ENCODE results near the gene CFP.
"Not testable (repeated sequence)": the region's sequence is repeated elsewhere in the genome, so short reads cannot be mapped to it uniquely, and the experiment has no call there.

CFP gene

DNA sequence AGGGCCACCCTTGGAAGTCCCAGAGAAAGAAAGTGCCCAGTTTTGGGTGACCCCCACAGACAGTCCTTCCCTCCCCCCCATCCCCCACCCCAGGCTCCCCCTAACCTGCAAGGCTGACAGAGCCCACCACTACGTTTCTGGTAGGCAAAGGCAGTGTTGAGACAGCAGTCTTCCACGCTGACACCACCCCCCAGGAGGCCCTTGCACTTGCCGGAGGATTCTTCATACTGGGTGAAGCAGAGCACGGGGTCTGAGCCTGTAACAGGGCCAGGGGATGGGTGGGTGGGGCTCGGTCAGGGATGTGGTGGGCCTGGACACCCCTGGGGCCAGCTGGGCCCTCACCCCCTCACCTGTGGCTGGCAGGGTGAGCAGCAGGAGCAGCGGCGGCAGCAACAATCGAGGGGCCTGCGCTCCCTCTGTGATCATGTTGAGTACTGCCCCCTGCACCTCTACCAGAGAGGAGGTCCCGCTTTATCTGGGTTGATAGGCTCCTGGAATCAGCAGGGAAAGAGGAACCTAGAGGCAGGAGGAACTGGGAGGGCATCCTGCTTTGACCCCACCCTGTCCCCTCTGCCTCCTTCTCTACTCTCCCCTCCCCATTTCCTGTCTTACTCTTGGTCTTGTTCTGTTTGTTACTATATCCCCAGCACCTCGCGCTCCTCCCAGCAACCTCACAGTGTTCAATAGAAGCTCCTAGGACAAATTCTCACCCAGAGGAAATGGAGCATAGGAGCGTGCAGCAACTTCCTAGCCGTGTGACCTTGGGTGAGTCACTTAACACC lies at the start of gene CFP:
CFP (minus strand) TSS at position 512 of the 782 bp plus-strand sequence; CDS start at position 426, 86 bp downstream.
- DNase-seq: no peak

DNA sequence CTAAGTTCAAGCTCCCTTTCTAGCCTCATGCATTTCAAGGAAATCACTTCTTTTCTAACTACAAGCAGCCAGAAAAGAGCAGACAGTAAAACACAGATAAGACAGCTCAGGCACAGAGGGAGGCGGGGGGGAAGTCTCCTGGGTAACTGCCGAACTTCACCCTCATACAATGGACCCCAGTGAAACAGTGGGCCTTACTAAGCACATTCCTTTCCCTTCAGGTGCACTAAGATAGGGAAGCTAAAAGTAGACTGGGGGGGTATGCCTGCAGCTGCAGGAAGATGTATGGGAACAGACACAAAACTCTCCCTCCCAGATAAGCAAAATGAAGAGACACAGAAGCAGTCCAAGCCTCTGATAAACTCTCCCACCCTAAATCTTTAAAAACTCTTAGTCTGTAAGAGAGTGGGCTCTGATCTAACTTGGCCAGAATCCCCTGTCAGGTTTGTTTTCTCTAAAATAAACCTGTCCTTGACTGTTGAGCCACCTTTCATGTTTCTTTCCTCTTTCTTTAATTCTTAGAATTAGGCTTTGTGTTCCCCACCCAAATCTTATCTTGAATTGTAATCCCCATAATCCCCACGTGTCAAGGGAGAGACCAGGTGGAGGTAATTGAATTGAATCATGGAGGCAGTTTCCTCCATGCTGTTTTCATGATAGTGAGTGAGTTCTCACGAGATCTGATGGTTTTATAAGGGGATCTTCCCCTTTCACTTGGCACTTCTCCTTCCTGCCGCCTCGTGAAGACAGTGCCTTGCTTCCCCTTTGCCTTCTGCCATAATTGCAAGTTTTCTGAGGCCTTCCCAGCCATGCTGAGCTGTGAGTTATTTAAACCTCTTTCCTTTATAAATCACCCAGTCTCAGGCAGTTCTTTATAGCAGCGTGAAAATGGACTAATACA lies 46.5 kb upstream of the CFP start:
- not testable (repeated sequence) for DNase-seq

DNA sequence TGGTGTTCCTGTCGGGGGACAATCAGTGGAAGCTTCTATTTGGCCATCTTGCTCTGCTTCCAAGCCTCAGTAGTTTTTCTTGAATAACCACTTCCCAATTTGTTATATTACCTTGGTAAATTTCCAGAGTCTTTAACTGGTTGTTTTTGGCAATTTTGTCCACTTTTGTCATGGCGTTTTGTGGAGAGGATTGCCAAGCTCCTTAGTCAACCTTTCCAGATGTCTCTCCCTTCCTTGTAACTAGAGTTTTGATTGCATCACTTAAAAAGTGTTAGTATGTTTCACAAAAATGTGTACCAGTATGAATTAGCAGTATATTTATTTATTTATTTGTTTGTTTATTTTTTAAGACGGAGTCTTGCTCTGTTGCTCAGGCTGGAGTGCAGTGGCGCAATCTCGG lies 45.0 kb upstream of the CFP start:
- no peak for DNase-seq

DNA sequence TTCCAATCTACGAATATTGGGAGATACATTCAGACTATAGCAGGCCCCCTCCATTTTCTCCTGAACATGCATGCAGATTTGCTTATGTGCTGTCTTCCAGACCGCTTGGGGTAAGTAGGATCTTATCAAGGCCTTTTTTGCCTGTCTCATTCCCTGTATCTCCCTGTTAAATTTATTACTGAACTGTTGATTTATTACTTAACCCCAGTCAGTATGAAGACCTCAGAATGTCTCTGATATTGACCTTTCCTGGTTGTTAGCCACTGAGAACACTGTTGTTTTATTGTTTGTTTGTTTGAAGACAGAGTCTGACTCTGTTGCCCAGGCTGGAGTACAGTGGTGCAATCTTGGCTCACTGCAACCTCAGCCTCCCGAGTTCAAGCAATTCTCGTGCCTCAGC lies 36.1 kb upstream of the CFP start:
- not testable (repeated sequence) for DNase-seq

DNA sequence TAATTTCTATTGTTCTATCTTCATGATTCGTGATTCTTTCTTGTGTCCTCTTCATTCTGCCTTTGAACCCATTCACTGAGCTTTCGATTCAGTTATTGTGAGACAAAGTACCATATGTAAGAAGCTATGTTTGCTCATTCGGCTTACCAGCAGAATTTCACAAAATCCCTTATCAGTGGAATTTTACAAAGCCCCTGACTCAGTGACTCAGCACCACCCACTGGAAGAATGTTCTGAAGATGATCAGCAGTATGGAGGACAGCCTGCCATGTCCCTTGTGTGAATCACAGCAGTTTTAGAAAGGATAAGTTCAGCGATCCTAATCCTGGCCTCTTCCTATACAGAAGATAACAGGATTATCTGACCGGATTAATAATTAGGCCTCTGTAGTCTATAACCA lies 35.0 kb upstream of the CFP start:
- DNase-seq: peak in 1 of 2 experiments; percentile 75

DNA sequence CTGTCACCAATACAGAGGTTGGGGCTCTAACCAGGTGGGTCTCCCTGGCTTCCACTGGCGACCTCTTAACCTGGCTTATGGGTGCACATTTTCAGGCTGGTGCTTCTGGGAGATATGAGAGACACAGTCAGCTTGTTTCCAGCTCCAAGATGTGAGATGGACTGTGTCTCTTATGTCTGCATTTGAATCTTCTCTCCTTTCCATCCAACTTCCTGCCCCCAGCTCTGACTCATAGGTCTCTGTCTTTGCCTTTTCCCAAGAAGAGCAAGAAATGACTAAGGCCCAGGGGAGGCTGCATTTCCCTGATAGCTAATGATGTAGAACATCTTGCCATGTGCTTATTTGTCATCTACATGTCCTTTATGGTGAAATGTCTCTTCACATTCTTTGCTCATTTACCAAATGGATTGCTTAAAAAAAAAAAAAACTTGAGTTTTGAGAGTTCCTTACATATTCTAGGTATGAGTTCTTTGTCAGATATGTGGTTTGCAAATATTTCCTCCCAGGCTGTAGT lies 32.5 kb upstream of the CFP start:
- no peak for DNase-seq

DNA sequence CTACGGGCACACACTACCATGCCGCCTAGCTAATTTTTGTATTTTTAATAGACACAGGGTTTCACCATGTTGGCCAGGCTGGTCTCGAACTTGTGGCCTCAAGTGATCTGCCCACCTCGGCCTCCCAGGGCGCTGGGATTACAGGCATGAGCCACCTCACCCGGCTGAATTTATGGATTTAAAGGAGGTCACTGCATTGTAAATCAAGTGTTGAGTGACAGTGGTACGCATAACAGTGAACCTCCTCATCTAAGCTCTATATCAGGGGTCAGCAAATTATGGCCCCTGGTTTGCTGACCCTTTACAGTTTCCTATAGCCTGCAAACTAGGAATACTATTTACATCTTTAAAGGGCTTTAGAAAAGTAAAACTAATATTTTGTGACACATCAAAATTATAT lies 31.8 kb upstream of the CFP start:
- no peak for DNase-seq

GRCh38 chrX:47659421-47659726 lies 29.6 kb upstream of the CFP start:
- no peak for DNase-seq

GRCh38 chrX:47658684-47659420 lies 29.1 kb upstream of the CFP start, which contains the start of gene UXT:
Gene UXT, minus strand, starts transcription at chrX:47659180. Its CDS starts 253 bp downstream, at chrX:47658927.
- DNase-seq: peak; percentile 94 to 95

DNA sequence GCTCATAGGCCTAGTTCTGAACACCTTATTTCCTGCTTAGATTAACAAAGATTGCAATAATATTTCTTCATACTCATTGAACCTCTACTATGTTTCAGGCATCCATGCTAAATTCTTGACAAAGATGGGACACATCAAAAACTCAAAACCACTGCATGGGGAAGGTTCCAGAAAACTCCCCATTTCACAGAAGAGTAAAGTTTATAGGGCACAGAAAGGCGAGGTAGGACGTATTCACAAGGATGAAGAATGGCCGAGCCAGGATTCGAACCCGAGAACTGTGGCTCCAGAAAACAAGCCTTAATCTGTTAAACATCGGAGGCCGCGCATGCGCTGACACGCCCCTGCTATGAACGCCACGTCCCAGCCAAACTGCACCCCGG lies 28.6 kb upstream of the CFP start:
- no peak for DNase-seq

DNA sequence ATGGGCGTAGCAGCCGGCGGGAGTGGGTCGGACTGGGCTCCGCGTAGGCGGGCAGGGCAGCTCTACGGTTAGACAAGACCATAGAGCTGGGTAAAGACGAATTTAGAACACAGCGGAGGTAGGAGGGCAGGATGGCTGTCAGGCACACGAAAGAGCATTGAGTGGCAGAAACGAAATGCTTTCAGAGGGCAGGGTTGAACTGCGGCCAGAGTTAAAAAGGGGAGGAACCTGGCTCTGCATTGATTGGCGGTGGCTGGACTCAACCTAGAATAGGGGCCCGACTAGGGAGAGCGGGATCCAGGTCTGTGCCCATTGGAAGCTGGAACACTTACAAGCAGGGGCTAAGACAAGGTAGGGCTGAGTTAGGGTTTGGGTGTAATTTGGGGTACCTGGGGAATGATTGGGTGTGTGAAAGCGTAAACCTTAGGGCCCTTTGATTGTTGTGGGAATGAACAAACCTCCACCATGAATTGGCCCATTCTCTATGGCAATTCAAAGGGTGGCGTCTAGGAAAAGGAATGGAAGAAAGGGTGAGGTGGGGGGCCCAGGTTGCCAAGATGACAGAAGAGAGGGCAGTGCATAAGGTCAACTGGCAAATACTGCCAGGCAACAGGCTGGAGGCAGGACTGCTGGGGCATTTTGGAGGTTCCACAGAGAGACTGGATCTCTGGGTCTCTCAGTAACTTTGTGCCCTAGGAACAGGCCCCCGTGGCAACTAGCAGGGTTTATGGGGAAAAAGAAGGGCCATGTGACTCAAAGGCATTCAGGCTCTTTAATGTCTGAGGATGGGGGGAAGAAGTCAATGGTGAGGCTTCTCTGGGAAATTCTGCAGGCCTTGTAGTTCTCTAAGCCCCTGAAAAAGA lies 21.5 kb upstream of the CFP start:
- DNase-seq: no peak

DNA sequence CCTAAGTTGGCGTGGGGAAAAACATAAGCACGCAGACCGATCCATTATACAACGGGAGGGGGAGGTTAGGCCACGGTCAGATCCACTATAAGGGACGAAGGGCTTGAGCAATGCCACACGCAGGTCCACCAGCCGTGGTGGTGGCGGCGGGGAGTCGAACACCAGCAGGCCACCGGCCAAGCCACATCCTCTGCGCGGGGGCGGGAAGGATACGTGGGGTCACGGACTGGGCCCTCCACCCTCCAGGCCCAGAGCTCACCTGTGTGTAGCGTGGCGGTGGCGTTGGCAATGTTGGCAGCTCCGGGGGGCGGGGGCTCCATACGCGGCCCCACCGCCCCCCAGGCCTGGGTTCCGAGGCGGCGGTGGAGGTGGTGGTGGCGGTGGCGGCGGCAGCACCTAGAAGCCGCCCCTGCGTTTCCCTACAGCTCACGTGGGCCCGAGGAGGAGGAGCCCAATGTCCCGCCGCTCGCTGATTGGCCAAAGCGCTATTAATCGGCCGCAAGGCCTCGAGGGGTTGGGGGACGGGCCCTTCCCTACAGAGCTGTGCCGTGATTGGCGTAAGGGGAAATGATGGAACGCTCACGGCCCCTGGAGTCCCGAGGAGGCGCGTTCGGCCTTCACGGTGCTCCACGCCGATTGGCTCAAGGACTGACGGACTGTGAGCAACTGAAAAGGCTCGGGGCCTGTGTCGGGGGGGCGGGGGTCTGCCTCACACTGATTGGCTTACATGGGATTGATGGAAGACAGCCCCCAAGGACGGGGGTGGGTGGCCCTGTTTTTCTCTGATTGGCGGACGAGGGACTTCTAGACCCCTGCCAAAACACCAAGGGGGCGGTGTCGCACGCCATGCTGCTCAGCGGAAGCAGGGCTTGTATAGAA lies 20.7 kb upstream of the CFP start, which contains the start of gene ELK1:
ELK1 (minus strand) TSS at position 400 of the 879 bp plus-strand sequence. CDS start 9,122 bp downstream, outside the sequence.
- DNase-seq: peak; percentile 99

DNA sequence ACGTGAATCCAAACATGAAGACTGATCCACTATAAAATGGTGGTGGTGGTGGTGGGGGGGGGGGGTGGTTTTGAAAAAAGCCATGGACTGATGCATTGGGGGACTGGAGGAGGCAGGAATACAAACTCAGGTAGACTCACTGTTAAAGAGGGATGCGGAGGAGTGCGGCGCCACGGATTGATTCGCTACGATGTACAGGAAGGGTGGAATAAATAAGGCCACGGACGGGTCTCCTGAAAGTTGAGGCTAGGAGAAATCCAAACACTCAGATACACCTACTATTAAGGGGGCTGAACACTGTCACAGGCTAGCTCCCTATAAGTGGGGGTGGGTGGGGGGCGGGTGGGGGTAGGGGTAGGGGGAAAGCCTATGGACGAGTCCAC lies 20.0 kb upstream of the CFP start:
- DNase-seq: peak in 1 of 2 experiments; percentile 26

- no peak for DNase-seq
Observed at GRCh38 chrX:47649271-47649670, 19.5 kb upstream of the CFP start.

DNA sequence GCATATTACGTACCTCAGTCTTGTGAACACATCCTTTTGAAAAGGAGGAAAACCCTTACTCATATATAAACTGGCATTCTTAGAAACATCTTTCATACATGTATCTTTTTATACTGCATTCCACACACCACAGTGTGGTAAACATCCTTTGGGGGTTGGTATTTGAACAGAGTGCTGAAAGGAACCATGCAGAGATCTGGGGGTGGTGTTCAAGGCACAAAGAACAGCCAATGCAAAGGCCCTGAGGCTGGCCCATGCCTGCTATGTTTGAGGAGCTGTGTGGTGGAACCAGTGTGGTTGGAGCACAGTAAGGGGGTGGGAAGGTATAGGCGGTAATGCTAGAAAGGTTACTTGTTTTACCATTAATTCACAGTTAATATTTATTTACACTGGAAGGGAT lies 18.6 kb upstream of the CFP start:
- no peak for DNase-seq

- no peak for DNase-seq
Observed at GRCh38 chrX:47646636-47647035, 16.9 kb upstream of the CFP start.

DNA sequence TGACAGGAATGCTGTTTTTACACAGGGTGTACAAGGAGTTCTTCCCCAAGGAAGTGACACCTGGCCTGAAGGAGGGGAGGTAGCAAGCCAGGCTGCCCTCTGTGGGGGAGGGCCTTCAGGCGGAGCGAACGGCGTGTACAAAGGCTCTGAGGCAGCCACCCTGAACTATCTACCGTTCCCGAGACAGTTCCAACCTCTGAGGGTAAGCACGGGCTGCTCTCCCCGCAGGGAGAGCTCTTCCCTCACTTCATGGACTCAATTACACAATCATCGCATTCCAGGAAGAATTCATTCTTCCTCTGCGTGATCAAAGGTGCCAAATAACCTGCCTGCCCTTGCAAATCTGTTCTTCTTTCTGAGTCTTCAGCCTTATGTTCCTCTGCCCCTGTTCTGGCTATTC lies 15.8 kb upstream of the CFP start:
- DNase-seq: no peak

DNA sequence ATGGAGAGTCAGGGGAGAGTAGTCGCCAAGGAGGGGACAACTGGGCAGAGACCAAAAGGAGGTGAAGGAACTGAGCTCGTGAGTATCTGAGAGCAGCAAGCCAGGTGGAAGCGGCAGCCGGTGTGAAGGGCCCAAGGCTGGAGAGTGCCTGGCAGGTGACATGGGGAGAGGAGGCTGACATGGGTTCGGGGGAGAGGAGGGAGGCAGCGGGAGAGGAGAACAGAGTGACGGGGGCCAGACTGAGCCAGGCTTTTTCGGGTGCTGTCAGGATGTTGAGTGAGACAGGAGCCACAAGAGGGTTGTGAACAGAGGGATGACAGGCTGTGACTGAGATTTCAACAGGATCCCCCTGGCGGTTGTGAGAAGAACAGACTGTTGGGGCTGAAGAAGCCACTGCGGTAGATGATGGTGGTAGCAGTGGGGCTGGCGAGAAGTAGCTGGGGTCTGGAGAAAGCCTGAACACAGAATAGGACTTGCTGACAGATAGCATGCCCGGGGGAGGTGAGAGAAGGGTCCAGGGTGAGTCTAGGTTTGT lies 14.9 kb upstream of the CFP start:
- peak in 1 of 2 experiments; percentile 12 for DNase-seq

- peak in 1 of 2 experiments; percentile 16 for DNase-seq
Observed at GRCh38 chrX:47643926-47644325, 14.2 kb upstream of the CFP start.

GRCh38 chrX:47638816-47639215 lies 9.1 kb upstream of the CFP start:
- no peak for DNase-seq
